ENCODE results near the gene FHL3. TPM values are rescaled to one million over a fixed set of nuclear protein-coding genes. Genes with fewer than 3 reads are reported as not detected.
"Not testable (repeated sequence)": the region's sequence is repeated elsewhere in the genome, so short reads cannot be mapped to it uniquely, and the experiment has no call there.

The FHL3 gene
- total RNA-seq, 1 donor from 2014 or later, result 20.0 TPM

- DNase-seq, result no peak
- Mint-ChIP-seq H3K4me1 (ENCODE audit: low read depth, unreplicated experiment) (peaks cover 16% of the 10 kb centered on the region), H3K36me3 (ENCODE audit: unreplicated experiment) (no peaks in the 10 kb centered on the region), H3K4me3 (ENCODE audit: unreplicated experiment) (no peak overlapping the region), H3K27me3 (ENCODE audit: unreplicated experiment) (peaks cover 17% of the 10 kb centered on the region), H3K27ac (ENCODE audit: unreplicated experiment) (no peak overlapping the region), H3K9me3 (ENCODE audit: unreplicated experiment) (peaks cover 3% of the 10 kb centered on the region)
- TF ChIP-seq CTCF (IDR thresholded peaks at IDR 0.05; ENCODE audit: partially characterized antibody, unreplicated experiment), result no peak
Observed at GRCh38 chr1:38039331-38040088, 34.2 kb upstream of the FHL3 start.

GRCh38 chr1:38038861-38039260, 33.5 kb upstream of the FHL3 start:
- Mint-ChIP-seq H3K9me3 (ENCODE audit: unreplicated experiment) (peaks cover 3% of the 10 kb centered on the region), H3K36me3 (ENCODE audit: unreplicated experiment) (no peaks in the 10 kb centered on the region), H3K27me3 (ENCODE audit: unreplicated experiment) (peaks cover 15% of the 10 kb centered on the region), H3K4me1 (ENCODE audit: low read depth, unreplicated experiment) (peaks cover 16% of the 10 kb centered on the region), H3K27ac (ENCODE audit: unreplicated experiment) (no peak overlapping the region), H3K4me3 (ENCODE audit: unreplicated experiment) (peak overlapping the region; percentile 1)
- no peak for DNase-seq
- no peak for TF ChIP-seq CTCF (IDR thresholded peaks at IDR 0.05; ENCODE audit: partially characterized antibody, unreplicated experiment)

DNA sequence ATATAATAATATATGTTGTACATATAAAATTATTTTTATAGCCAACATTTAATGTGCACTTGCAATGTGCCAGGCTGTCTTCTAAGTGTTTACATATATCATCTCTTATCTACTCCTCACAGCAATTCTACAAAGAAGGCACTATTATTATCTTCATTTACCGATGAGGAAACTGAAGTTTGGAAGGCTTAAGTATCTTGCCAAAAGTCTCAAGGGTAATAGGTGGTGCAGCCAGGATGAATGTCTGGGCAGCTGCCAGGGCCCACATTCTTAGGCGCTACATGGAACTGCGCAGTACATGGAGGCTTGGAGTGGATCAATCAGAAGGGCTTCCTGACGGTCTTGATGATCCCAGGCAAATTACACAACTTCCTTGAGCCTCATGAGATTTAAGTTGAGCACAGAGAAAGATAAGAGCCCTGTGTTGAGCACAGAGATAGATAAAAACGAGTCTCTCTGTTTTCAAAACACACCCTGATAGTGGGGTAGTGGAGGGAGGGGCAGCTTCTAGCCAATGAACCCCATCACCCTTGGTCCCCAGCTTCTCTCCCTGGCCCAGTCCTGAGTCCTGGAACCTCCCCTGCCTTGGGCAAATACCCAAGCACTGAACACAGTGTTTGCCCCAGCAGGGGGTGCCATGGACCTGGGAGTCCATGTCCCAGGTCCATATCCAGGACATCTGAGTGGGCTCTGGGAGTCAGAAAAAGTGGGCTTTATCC, 32.1 kb upstream of the FHL3 start:
- Mint-ChIP-seq H3K36me3 (ENCODE audit: unreplicated experiment) (no peaks in the 10 kb centered on the region), H3K4me1 (ENCODE audit: low read depth, unreplicated experiment) (peaks cover 16% of the 10 kb centered on the region), H3K27ac (ENCODE audit: unreplicated experiment) (no peak overlapping the region), H3K27me3 (ENCODE audit: unreplicated experiment) (peaks cover 8% of the 10 kb centered on the region), H3K4me3 (ENCODE audit: unreplicated experiment) (no peak overlapping the region), H3K9me3 (ENCODE audit: unreplicated experiment) (peaks cover 3% of the 10 kb centered on the region)
- no peak for DNase-seq
- no peak for TF ChIP-seq CTCF (IDR thresholded peaks at IDR 0.05; ENCODE audit: partially characterized antibody, unreplicated experiment)

DNA sequence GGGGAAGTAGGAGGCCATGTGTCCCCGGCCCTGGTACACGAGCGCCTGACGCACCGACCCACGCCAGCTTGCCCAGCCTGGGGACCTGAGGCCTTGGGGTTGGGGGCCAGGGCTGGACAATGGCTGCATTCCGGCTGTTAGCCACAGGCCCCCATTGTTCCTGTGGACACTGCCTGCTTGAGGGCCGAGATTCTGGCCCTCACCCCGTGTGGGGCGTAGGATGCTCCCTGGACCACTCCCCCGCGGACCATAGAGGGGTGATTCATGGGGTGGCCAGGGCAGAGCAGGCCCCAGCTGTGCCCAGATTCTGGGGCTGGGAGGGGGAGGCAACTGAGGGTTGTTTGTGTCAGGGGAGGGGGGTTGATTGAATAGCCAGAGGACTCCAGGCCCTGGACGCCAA, 29.6 kb upstream of the FHL3 start:
- TF ChIP-seq CTCF (IDR thresholded peaks at IDR 0.05; ENCODE audit: partially characterized antibody, unreplicated experiment), result no peak
- peaks cover 3% of the 10 kb centered on the region for H3K9me3 Mint-ChIP-seq (ENCODE audit: unreplicated experiment)
- no peak overlapping the region for H3K27ac Mint-ChIP-seq (ENCODE audit: unreplicated experiment)
- H3K4me1 Mint-ChIP-seq (ENCODE audit: low read depth, unreplicated experiment), result peaks cover 11% of the 10 kb centered on the region
- peaks cover 6% of the 10 kb centered on the region for H3K27me3 Mint-ChIP-seq (ENCODE audit: unreplicated experiment)
- no peak overlapping the region for H3K4me3 Mint-ChIP-seq (ENCODE audit: unreplicated experiment)
- H3K36me3 Mint-ChIP-seq (ENCODE audit: unreplicated experiment), result no peaks in the 10 kb centered on the region
- DNase-seq, result no peak

GRCh38 chr1:38032992-38033391, 27.7 kb upstream of the FHL3 start:
- H3K9me3 Mint-ChIP-seq (ENCODE audit: unreplicated experiment); H3K4me3 Mint-ChIP-seq (ENCODE audit: unreplicated experiment); DNase-seq; H3K27ac Mint-ChIP-seq (ENCODE audit: unreplicated experiment); H3K36me3 Mint-ChIP-seq (ENCODE audit: unreplicated experiment); H3K27me3 Mint-ChIP-seq (ENCODE audit: unreplicated experiment): not testable (repeated sequence)
- H3K4me1 Mint-ChIP-seq (ENCODE audit: low read depth, unreplicated experiment), result peaks cover 15% of the 10 kb centered on the region
